ENCODE data around the gene ADK.
"Not testable (repeated sequence)": the region's sequence is repeated elsewhere in the genome, so short reads cannot be mapped to it uniquely, and the experiment has no call there.

The ADK gene

GRCh38 chr10:74474022-74474713, 323.1 kb downstream of the ADK start:
- in situ Hi-C loops (cut with MboI; ENCODE audit: low sequenced_read_pairs), result no loop called here

GRCh38 chr10:74476162-74476706, 325.2 kb downstream of the ADK start:
- in situ Hi-C loops (cut with MboI; ENCODE audit: low sequenced_read_pairs), result not testable (repeated sequence)

GRCh38 chr10:74480778-74481177, 329.8 kb downstream of the ADK start:
- in situ Hi-C loops (cut with MboI; ENCODE audit: low sequenced_read_pairs), result no loop called here

- in situ Hi-C loops (cut with MboI; ENCODE audit: low sequenced_read_pairs), result no loop called here
Measured at GRCh38 chr10:74483356-74483755, 332.3 kb downstream of the ADK start.

- in situ Hi-C loops (cut with MboI; ENCODE audit: low sequenced_read_pairs), result no loop called here
Measured at GRCh38 chr10:74485283-74485682, 334.3 kb downstream of the ADK start.

GRCh38 chr10:74486659-74487058, 335.6 kb downstream of the ADK start:
- in situ Hi-C loops (cut with MboI; ENCODE audit: low sequenced_read_pairs), result no loop called here

- in situ Hi-C loops (cut with MboI; ENCODE audit: low sequenced_read_pairs), result no loop called here
Measured at GRCh38 chr10:74488907-74489306, 337.9 kb downstream of the ADK start.

- in situ Hi-C loops (cut with MboI; ENCODE audit: low sequenced_read_pairs), result no loop called here
Measured at GRCh38 chr10:74490551-74490950, 339.5 kb downstream of the ADK start.

- in situ Hi-C loops (cut with MboI; ENCODE audit: low sequenced_read_pairs), result no loop called here
Measured at GRCh38 chr10:74491014-74491413, 340.0 kb downstream of the ADK start.

- in situ Hi-C loops (cut with MboI; ENCODE audit: low sequenced_read_pairs), result not testable (repeated sequence)
Measured at GRCh38 chr10:74496276-74496675, 345.3 kb downstream of the ADK start.

GRCh38 chr10:74498664-74499063, 347.6 kb downstream of the ADK start:
- in situ Hi-C loops (cut with MboI; ENCODE audit: low sequenced_read_pairs), result not testable (repeated sequence)

GRCh38 chr10:74500026-74500704, 349.1 kb downstream of the ADK start:
- in situ Hi-C loops (cut with MboI; ENCODE audit: low sequenced_read_pairs), result no loop called here

- in situ Hi-C loops (cut with MboI; ENCODE audit: low sequenced_read_pairs), result no loop called here
Measured at GRCh38 chr10:74500816-74501215, 349.8 kb downstream of the ADK start.

- in situ Hi-C loops (cut with MboI; ENCODE audit: low sequenced_read_pairs), result no loop called here
Measured at GRCh38 chr10:74502963-74503608, 352.1 kb downstream of the ADK start.

GRCh38 chr10:74507951-74508350, 356.9 kb downstream of the ADK start:
- in situ Hi-C loops (cut with MboI; ENCODE audit: low sequenced_read_pairs), result no loop called here

- in situ Hi-C loops (cut with MboI; ENCODE audit: low sequenced_read_pairs), result no loop called here
Measured at GRCh38 chr10:74510594-74510993, 359.6 kb downstream of the ADK start.

- in situ Hi-C loops (cut with MboI; ENCODE audit: low sequenced_read_pairs), result no loop called here
Measured at GRCh38 chr10:74511051-74511450, 360.0 kb downstream of the ADK start.

- in situ Hi-C loops (cut with MboI; ENCODE audit: low sequenced_read_pairs), result no loop called here
Measured at GRCh38 chr10:74514322-74514721, 363.3 kb downstream of the ADK start.

- in situ Hi-C loops (cut with MboI; ENCODE audit: low sequenced_read_pairs), result no loop called here
Measured at GRCh38 chr10:74518061-74518460, 367.0 kb downstream of the ADK start.

GRCh38 chr10:74521526-74521925, 370.5 kb downstream of the ADK start:
- in situ Hi-C loops (cut with MboI; ENCODE audit: low sequenced_read_pairs), result no loop called here

GRCh38 chr10:74523199-74523598, 372.2 kb downstream of the ADK start:
- in situ Hi-C loops (cut with MboI; ENCODE audit: low sequenced_read_pairs), result no loop called here

GRCh38 chr10:74525885-74526284, 374.9 kb downstream of the ADK start:
- in situ Hi-C loops (cut with MboI; ENCODE audit: low sequenced_read_pairs), result no loop called here

All from hTERT RPE-1 (cell line).